NCI-H774 (cell line): ENCODE measurements around the gene ABHD15.
A peak's percentile ranks its signal among the peaks of the same experiment; 100 is the strongest.

ENCODE experiments used
- DNase-seq: peaks from one replicate; lab custom pipeline; 2025; lab: John Stamatoyannopoulos, UW

Gene ABHD15, protein sequence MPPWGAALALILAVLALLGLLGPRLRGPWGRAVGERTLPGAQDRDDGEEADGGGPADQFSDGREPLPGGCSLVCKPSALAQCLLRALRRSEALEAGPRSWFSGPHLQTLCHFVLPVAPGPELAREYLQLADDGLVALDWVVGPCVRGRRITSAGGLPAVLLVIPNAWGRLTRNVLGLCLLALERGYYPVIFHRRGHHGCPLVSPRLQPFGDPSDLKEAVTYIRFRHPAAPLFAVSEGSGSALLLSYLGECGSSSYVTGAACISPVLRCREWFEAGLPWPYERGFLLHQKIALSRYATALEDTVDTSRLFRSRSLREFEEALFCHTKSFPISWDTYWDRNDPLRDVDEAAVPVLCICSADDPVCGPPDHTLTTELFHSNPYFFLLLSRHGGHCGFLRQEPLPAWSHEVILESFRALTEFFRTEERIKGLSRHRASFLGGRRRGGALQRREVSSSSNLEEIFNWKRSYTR

DNA sequence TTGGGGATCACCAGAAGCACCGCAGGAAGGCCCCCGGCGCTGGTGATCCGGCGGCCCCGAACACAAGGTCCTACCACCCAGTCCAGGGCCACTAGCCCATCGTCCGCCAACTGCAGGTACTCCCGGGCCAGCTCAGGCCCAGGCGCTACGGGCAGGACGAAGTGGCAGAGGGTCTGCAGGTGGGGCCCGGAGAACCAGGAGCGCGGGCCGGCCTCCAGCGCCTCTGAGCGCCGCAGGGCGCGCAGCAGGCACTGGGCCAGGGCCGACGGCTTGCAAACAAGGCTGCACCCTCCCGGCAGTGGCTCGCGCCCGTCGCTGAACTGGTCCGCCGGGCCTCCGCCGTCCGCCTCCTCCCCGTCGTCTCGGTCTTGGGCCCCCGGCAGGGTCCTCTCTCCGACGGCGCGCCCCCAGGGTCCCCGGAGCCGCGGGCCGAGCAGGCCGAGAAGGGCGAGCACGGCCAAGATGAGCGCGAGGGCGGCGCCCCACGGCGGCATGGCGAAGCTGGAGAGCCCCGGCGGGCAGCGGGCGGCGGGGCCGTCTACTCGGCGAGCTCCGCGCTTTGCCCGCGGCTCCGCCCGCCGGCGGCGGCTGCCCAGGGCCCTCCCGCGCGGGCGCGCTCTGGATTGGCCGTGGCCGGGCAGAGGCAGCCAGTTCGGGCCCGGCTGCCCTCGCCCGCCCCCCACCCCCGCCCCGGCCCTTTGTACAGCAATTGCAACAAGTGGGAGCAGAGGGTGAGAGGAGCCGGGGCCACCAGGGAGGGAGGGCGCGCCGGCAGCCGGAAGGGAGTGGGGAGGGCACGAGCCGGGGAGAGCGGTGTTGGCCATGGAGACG is at the start of gene ABHD15:
ABHD15 (minus strand) TSS at position 565 of the 831 bp plus-strand sequence; CDS start at position 494, 71 bp downstream.
- peak; percentile 81 for DNase-seq

DNA sequence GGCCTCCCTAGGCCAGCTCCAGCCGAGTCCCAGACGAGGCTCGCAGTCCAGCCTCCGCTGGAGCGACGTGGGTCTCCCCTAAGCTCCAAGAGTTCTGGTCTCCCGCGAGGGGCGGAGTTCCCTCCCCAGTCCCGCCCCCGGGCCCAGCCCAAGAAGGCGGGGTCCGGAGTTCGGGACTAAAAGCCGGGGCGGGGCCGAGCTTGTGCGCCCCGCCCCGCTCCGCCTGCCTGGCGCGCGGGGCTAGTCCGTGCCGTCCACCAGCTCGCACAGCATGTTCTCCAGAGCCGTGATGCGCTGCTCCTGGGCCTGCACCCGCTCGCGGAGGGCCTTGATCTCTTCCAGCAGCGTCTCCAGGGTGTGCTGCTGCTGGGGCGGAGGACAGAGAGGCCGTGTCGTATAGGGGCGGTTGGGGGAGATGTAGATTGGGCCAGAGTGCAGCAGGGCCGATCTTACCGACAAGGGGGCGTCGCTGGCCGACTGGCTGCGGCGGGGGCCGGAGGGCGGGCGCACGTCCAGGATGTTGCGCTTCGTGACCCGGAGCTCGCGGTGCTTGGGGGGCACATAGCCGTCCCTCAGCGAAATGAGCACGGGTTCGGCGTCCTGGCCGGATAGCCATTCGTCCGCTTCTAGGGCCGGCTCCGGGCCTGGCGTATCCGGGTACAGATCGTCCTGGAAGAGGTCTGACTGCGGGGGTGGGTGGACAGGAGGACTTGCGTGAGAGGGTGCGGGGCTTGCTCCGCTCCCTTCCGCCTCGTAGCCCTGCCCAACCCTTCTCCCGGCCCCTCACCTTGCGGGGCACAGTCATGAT is 48.9 kb upstream of the ABHD15 start:
- DNase-seq: peak; percentile 89

DNA sequence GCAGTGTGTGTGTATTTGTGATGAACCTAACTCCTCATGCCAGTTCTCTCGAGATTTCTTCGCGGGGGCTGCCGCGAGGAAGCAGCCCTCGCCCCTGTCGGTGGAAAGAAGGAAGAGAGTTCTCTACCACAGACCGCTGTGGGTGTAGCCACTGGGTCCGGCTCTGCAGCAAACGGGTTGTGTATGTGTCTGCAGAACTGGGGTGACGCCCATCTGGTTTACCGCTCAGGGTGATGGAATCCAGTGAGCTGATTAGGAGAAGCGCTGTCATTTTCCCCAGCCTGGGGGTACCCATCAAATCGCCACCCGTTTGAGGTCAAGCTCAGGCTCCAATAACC is 48.2 kb upstream of the ABHD15 start:
- DNase-seq: no peak

DNA sequence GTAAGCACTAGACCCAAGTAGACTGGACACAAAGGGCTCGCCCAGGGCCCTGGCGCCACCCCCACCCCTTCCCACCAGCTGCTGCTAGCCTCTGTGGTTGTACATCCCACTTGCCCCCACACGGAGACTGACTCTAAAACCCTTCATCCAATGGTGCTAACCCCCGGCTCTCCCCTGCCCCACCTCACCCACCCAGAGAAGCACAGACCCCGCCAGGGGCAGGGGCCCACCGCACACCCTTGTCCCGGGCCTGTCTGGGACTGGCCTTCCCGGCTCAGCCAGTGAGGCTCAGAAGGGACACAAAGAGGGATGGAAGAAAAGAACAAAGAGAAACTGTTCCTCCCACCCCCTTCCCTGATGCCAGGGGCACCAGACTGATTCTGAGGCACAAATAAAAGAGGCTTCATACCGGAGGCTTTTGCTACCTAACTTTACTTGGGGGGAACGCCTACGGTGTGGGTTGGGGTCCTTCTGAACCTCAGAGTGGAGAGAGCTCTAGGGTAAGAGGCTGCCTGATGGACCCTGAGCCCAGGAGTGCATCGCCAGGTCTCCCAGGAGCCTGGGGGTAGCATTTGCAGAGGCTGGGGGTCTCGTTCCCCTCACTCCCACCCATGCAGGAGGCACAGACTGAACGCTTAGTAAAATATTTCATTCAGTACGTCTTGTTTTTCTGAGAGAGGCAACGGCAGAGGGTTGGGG is 47.7 kb upstream of the ABHD15 start:
- no peak for DNase-seq

DNA sequence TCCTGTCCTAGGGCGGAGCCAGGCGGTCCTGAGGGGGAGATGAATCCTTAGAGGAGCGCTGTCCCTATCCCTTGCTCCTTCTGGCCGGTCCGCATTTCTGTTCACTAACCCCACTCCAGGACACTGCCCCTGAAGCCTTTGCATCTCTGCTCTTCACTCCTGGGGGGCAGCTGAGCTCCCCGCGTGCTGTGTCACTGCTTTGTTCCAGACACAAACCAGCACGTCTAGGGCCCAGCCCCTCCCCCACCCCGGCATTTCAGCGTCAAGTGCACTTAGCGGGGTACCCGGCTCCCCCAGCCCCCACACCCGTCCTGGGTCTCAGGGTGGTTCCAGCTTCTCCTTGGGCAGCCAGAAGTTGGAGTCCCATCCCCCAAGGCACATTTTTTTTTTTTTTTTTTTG is 47.0 kb upstream of the ABHD15 start:
- no peak for DNase-seq

DNA sequence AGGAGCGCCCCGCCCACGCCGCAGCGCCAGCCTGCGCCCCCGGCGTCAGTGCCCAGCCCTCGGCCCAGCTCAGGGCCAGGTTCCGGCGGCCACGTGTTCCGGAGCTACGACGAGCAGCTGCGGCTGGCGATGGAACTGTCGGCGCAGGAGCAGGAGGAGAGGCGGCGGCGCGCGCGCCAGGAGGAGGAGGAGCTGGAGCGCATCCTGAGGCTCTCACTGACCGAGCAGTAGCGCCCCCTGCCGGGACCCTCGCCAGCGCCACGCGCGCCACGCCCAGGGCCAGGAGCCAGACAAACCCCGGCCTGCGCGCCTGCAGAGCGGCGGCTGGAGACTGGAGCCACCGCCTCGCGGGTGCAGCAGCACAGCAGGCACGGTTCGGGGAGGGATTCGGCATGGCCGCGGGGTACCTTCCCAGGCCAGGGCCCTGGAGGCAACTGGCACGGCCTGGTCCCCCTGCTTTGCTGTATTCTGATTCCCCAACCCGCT is 46.6 kb upstream of the ABHD15 start:
- no peak for DNase-seq

DNA sequence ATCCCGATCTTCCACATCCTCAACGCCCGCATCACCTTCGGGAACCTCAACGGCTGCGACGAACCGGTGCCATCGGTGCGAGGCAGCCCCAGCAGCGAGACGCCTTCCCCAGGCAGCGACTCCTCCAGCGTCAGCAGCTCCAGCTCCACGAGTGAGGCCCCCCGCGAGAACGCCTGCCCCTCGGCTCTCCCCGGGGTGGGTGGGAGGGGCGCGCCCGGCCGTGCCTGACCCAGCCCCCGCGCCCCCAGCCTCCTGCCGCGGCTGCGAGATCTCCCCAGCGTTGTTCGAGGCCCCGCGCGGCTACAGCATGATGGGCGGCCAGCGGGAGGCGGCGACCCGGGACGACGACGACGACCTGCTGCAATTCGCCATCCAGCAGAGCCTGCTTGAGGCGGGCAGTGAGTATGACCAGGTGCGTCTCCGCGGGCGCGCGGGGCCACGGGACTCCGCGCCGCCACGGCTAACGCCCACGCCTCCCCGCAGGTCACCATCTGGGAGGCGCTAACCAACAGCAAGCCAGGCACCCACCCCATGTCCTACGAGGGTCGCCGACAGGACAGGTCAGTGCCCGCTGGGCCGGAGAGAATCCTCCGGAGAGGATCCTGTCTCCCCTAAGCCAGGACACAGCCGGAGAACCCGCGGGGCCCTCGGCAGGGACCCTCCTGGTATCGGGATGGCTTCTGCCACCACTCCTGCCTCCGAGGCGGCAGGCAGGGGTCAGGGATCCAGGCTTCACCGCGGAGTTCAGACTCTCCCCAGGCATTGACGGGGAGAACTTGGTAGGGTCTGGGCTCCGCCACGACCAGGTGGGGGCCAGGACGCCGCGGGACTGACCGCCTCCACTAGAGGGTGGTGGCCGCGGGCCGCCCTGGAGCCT is 45.8 kb upstream of the ABHD15 start:
- DNase-seq: no peak

DNA sequence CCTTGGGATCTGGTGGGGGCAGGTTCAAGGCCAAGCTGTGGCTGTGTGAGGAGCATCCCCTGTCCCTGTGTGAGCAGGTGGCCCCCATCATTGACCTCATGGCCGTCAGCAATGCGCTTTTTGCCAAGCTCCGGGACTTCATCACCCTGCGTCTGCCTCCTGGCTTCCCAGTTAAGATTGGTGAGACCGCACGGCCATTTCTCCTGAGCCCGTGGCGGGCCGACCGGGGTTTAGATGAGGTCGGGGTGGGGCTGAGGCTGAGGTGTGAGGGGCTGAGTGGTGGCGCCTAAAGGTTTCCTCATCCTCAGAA is 45.2 kb upstream of the ABHD15 start:
- DNase-seq: no peak

DNA sequence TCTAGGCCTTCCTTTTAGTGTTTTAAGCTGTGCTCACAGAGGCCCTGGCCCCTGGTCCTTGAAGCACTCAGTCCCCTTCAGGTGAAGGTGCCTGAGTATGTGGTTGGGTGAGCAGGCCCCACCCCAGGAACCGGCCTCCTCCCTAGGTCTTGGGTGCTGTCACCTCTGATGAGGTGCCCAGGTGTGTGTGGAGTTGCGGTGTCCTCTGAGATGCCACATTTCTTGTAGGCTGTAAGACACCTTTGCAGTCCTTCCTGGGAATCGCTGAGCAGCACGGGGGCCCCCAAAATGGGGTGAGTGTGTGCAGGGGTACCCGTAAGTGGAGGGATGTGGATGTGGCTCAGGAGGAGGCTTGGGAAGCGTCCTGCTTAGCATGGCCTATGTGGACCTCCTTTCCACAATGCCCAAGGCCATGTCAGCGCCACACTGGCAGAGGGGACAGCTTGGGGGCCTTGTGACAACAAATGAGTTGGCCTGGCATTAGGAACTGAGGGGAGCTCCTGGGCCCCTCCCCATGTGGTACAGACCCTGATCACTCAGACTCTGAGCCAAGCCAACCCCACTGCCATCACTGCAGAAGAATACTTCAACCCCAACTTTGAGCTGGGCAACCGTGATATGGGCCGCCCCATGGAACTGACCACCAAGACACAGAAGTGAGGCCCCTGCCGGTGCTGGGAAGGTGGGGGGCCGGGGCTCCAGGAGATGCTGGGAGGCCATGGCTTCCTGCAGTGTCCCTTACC is 44.7 kb upstream of the ABHD15 start:
- no peak for DNase-seq

DNA sequence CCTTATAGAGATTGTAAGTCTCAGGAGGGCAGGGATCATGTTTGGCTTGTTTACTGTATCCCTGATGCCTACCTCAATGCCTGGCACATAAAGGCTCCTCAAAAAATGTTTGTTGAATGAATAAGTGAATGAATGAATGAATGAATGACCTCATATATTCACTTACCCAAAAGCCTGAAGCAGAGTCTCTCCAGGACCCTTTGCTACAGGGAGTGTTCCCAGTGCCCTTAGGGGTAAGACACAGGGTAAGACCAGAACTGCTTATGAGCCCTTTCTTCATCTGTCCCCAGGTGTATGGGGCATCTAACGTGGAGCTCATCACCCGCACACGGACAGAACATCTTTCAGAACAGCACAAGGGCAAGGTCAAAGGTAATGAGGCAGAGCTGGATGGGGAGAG is 43.6 kb upstream of the ABHD15 start:
- DNase-seq: no peak

DNA sequence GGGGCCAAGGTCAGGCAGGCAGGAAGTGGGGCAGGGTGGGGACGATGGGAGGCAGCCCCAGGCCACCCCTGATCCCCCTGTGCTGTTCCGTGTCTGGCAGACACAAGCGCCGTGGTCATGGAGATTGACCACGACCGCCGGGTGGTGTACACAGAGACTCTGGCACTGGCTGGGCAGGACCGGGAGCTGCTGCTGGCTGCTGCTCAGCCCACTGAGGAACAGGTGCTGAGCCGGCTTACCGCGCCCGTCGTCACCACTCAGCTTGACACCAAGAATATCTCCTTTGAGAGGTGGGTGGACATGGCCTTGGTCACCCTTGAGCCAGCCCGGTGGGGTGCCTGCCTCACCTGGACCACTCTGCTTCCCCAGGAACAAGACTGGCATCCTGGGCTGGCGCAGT is 42.1 kb upstream of the ABHD15 start:
- DNase-seq: no peak

DNA sequence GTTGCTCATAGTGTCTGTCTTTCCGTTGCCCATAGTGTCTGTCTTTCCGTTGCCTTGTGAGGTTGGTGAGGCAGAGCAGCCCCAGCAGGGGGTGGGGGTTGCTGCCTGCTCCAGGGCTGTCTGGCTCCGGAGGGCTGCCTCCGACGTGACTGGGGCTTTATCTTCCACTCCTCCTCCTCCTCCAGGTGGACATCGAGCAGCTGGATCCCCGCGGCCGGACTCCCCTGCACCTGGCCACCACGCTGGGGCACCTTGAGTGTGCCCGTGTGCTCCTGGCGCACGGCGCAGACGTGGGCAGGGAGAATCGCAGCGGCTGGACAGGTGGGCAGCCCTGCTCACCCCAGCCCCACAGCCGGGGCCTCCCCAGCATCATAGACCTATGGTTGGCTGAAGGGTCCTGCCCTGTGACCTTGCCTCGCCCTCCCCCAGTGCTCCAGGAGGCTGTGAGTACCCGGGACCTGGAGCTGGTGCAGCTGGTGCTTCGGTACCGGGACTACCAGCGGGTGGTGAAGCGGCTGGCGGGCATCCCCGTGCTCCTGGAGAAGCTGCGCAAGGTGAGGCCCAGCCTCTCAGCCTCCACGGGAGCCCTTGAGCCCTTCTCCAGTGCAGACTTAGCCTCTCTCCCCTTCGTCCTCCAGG is 40.8 kb upstream of the ABHD15 start:
- no peak for DNase-seq

DNA sequence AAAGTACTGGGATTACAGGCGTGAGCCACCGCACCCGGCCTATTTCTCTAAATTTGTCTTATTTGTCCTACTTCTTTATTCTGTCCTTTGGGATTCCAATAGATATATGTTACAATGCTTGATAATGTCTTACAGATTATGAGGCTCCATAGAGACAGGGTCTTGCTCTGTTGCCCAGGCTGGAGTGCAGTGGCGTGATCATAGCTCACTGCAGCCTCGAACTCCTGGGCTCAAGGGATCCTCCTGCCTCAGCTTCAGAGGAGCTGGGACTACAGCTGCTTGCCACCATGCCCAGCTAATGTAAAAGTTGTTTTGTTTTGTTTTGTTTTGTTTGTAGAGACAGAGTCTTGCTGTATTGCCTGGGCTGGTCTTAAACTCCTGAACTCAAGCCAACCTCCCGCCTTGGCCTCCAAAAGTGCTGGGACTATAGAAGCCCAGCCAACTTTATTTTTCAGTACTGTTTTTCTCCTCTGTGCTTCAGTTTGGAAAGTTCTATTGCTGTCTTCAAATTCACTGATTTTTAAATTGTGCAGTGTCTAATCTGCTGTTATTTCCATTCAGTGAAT is 36.4 kb upstream of the ABHD15 start:
- no peak for DNase-seq

DNA sequence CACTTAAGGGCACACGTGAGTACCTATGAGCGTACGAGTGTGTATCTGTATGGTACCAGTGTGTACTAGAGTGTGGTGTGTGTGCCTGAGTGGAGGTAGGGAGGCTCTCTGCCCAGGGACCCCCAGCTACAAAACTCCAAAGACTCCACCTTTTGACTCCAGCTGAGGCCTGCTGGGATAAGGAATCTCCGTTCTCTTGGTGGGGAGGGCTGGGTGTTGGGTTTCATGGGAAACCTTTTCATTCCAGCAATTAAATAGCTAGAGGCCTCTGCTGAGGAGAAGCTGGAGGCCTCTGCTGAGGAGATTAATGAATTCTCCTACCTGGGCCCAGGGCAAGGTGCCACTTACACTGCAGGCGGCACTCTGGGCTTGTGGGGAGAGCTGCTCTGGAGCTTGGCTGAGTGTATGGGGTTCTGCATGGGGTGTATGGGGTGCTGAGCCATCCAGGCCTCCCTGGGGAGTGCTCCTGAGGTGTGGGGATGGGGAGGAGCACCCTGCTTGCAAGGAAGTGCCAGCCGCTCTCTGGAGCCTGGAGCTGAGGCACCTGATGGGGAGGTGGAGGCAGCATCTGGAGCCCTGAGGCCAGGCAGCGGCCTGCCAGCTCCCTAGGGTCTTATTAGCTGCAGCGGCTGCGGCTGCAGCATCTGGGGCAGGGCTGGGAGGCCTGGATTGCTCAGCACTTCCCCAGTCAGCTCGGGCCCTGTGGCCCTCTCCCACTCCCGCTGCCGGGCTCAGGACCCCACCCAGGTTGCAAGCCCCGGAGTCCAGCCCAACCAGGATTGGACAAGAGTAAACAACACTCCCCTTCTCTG is 30.7 kb upstream of the ABHD15 start:
- DNase-seq: no peak

DNA sequence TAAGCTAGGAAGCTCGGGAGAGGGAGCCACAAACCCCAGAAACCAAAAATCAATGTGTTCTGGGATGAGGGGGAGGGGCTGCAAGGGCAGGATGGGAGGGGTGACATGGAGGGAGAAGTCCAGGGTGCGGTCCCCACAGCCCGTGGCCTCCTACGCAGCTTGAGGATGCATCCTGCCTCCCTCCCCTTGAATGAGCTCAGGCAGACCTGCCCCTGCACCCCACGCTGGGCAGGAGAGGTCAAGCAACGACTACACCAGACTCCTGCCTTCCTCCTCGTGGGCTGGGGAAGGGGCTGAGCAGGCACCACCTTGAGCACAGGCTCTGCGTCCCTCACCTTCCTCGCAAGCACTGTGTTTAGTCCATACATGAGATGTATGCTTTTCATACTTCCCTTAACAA is 30.0 kb upstream of the ABHD15 start:
- no peak for DNase-seq

DNA sequence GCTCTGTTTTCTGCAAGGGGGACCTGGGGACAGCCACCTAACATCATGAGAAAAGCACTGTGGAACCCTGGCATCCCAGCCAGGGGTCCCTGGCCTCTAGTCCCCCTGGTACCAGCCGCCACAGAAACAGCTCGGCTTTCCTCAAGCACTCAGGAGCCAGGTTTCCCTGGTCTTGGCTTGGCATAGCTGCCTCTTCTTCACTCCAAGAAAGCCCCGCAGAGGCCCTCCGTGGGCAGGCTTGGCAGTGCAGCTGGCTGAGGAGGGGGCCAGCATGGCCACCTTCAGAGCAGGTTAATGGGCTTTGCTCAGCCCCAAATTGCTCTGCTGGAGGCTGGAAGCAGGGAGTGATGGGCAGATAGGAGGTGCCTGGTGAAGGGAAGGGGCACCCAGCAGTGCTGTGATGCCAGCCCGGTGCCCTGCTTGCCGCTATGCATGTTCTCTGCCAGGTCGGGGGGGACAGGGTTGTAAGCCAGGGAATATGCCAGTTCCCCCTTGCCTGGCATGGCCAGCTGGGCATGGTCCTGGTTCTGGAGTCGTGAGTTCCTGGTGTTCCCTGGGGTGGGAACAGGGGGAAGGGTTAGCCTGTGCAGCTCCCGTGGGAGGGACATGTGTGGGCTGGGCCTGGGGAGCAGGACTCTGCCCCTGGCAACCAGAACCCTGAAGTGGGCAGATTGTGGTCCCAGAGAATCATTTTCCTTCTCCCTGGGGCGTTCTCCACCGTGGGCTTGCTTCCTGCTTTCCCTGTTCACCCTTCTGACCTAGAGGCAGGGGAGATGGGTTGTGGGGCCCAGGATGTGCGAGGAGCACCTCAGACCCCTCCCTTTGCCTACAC is 29.3 kb upstream of the ABHD15 start:
- no peak for DNase-seq
